HTR-8/SVneo (cell line): ENCODE results near the gene TNIP2.
"Not testable (repeated sequence)": the region's sequence is repeated elsewhere in the genome, so short reads cannot be mapped to it uniquely, and the experiment has no call there.

Experiments
- DNase-seq: peaks from one replicate; pipeline ENCODE4 v3.0.0; 2011; ENCODE audit warnings: low spot score, mixed read lengths; ENCODE audit not compliant: insufficient read length
- FAIRE-seq: peaks from 2 replicates; lab custom pipeline; 2011; peaks lifted over from hg19 to GRCh38; lab: Jason Lieb, UNC

TNIP2 gene

GRCh38 chr4:2726881-2727280, 29.3 kb downstream of the TNIP2 start:
- not testable (repeated sequence) for DNase-seq, FAIRE-seq

- no peak for FAIRE-seq
- DNase-seq = no peak
Measured at GRCh38 chr4:2725380-2725779, 30.8 kb downstream of the TNIP2 start.

GRCh38 chr4:2723751-2724150, 32.4 kb downstream of the TNIP2 start:
- no peak for FAIRE-seq

DNA sequence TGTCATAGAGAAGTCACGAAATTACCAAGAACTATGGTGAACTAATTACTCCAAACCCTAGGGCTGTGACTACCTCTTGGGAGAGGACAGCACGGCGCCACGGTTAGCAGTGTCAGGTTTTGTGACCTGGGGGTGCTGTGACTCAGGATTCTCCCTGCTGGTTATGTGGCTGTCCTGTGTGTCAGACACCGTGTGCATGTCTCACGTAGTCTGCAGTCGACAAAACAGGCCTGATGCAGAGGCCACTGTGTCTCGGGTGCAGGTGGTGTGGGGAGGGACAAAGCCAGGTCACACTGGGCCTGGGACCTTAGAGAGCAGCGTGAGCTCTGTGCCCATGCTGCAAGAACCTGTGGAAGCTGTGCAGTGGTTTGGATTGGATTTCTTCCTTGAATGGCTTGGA, 34.1 kb downstream of the TNIP2 start:
- DNase-seq (no peak), FAIRE-seq (peak; percentile 20)

More at GRCh38 chr4:2723751-2724150, 32.4 kb downstream of the TNIP2 start:
- DNase-seq = no peak

- FAIRE-seq (no peak), DNase-seq (no peak)
Measured at GRCh38 chr4:2721586-2721985, 34.5 kb downstream of the TNIP2 start.

GRCh38 chr4:2716236-2716635, 39.9 kb downstream of the TNIP2 start:
- FAIRE-seq = no peak
- no peak for DNase-seq

DNA sequence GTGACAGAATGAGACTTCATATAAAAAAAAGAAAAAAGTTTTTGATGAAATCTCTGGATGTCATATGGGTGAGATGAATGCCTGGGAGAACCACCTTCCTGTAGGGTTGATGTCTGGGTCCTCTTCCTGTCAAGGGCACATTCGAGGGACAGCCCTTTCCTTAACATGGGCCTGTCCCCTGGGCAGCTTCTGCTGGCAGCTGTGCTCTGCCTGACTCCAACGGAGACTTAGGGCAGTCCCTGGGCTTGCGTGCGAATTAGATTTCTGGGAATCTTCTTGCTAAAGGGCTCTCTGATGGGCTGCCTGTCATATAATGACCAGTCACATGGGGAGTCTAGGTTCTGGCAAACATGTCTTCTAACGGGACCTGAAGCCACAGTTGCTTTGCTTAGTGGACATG, 40.7 kb downstream of the TNIP2 start:
- no peak for FAIRE-seq
- DNase-seq = no peak

GRCh38 chr4:2714918-2715317, 41.2 kb downstream of the TNIP2 start:
- no peak for FAIRE-seq
- no peak for DNase-seq

DNA sequence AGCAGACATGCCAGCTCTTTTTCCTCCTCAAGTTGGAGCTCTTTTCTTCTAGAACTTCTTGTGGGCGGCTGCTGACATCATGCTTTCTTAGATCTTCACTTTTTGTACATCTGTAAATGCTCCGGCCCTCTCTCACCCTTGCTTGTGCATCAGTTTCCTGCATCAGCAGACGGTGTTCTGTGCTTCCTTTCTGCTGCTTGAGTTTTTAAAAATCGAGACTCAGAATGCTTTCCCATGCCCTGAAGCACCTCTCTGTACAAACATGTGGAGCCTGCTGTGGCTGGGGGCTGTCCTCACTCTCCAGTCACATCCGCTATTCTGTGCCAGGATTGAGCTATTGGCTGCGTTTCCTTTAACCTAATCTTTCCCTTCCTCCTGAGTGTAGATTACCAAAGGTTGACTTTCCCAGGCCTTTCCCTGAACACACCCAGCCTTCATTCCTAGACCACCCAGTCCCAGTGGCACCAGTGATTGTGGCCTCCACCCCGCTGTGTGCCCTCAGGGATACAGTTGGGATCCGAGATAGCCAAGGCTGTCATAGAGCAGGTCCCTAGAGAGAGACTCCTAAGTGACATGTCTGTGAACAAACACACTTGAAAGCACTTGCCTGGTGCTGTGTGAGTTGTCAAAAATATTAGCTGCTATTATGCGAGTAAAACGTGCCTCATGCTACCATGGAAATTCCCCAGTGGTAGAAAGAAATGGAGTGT, 41.9 kb downstream of the TNIP2 start:
- FAIRE-seq (no peak), DNase-seq (no peak)

DNA sequence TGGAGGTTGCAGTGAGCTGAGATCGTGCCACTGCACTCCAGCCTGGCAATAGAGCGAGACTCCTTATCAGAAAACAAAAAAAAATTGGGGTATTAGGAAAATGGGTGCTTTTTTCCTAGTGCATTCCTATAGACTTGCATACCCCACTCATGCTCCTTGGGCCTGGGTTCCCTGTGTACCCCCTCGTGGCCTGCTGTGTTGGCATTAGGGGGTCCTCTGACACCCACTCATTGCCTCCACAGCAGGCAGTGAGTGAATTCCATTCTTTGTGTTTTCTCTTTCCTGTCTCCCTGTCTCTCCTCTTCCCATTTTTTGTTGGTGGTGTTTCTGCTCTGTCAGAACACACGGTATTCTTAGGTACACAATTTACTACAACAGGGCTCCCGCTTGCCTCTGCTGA, 42.8 kb downstream of the TNIP2 start:
- no peak for DNase-seq
- no peak for FAIRE-seq

DNA sequence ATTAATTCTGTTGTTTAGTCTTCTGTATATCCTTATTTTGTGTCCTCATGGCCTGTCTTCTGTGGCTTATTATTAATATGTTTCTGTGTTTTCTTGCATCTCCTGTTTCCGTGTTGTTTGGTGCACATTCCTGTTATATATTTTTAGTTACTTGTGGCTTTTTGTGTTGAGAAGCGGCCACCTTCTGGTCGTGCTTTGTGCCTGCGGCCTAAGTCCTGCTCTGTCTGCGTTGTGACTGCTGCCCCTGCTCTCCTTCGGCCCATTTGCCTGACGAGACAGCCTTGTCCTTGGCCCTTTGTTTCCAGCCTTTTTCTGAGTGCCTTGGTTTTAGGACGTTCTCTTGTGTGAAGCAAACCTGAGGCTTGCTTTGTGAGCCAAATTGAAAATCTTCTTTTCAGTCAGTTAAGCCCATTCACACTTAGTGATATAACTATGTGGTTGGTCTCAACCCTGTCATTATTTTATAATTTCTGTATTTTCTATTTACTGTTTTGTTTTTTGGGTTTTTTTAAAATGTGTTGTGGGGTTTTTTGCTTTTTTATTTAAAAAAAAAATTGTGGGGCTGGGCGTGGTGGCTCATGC, 43.8 kb downstream of the TNIP2 start:
- DNase-seq = no peak
- no peak for FAIRE-seq

- no peak for FAIRE-seq
- no peak for DNase-seq
Measured at GRCh38 chr4:2702770-2703169, 53.4 kb downstream of the TNIP2 start.

DNA sequence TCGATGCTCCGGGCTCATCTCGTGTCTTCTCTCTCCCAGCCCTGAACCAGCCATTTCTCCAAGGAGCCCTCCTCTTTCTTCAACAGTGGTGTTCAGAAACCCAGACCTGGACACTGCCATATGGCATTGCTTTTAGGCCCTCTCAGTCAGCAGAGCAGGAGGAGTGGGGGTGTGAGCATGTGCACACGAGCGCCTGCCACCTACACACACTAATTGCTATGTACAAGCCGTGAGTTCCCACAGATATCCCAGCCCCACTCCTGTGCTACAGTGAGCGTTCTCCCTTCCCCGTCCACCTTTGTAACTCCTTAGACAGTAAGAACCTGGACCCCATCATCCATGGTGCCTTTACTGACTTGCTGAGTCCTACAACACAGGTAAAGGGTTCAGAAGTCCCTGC, 53.8 kb downstream of the TNIP2 start:
- FAIRE-seq = no peak
- no peak for DNase-seq

- FAIRE-seq (no peak), DNase-seq (no peak)
Measured at GRCh38 chr4:2700031-2700430, 56.1 kb downstream of the TNIP2 start.

GRCh38 chr4:2699534-2699933, 56.6 kb downstream of the TNIP2 start:
- DNase-seq (no peak), FAIRE-seq (no peak)

DNA sequence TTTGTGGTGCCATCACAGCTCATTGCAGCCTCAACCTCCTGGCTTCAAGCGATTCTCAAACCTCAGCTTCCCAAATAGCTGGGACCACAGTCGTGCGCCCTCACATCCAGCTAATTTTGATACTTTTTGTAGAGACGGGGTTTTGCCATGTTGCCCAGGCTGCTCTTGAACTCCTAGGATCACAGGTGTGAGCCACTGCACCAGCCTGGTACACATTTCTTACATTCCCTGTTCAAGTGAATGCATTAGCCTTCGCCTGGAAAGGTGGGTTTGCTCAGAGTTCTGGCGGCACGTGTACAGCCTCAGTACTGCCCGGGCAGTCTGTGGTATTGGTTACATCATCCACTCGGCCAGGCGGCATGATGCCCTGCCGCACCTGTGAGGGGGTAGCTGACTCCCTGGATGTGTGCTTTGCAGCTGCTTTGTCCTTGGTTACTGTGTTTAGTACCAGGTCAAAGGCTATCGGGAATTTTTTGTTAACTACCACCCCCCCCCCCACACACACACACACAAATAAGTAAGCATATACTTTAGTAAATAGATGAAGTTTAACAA, 57.1 kb downstream of the TNIP2 start:
- DNase-seq (no peak), FAIRE-seq (no peak)

DNA sequence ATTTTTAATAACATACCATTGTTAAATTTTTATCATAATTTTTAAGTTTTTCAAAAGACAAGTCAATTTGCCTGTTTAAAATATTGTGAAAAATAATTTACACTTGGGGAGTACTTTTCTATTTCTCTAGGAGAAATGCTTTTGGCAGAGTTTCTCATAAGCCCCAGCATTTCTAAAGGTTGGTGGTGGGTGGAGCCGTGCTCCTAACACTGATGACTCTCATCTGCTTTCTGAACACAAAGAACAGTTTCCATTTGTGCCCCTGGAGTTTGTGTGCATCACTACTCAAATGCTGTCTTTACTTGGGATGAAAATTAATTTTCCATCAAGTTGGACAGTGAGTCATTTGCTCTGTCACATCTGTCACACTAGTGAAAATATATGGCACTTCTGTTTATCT, 57.6 kb downstream of the TNIP2 start:
- DNase-seq = no peak
- no peak for FAIRE-seq

- DNase-seq (no peak), FAIRE-seq (no peak)
Measured at GRCh38 chr4:2697995-2698414, 58.1 kb downstream of the TNIP2 start.

DNA sequence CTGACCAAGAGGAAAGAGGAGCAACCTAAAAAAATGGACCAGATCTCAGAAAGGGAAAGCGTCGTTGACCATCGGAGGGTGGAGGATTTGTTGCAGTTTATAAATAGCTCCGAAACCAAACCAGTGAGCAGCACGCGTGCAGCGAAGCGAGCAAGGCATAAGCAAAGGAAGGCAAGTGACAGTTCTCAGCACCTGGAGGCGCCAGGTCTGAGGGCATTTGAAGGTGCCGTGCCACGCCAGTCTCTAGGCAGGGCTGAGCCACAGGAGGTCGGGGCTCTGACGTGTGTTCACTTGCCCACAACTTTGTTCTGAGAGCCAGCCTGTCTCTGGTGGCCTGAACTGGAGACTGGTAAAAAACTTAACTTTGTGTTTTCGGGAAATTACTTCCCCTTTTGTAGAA, 59.7 kb downstream of the TNIP2 start:
- FAIRE-seq (no peak), DNase-seq (no peak)

- FAIRE-seq = no peak
- DNase-seq = no peak
Measured at GRCh38 chr4:2695346-2696060, 60.6 kb downstream of the TNIP2 start.

- DNase-seq = no peak
- no peak for FAIRE-seq
Measured at GRCh38 chr4:2694691-2695090, 61.4 kb downstream of the TNIP2 start.
